A549 treated with CORT108297 at 1 μM for 4 hours (cell line): ENCODE measurements around the gene IFNA16. TPM values are rescaled to one million over a fixed set of nuclear protein-coding genes. Genes with fewer than 3 reads are reported as not detected.

ENCODE experiments used
- total RNA-seq: library from RNA; stranded (reverse); fragments of 200-300 nt; extraction: Qiagen RNA extraction; gene quantifications from 5 replicates; pipeline ENCODE4 v1.2.3, GENCODE V29; 2022

IFNA16 gene
- total RNA-seq, result not detected in 5 replicates

DNA sequence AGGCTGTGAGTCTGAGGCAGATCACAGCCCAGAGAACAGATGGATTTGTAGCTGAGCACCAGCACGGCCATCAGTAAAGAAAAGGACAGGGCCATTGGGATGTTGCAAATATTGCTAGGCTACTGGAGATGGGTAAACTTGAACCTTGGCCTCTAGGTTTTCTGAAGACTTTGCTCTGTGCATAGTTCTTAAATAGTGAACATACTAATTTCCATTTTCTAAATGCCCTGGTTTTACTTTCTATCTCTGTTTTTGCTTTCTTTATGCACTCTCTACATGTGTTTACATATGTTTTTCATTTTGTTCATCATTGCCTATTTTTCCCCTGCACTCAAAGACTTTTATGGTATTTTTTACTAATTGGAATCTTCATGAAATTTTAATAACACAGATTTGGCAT lies at the start of gene IFNA16:
IFNA16 (minus strand) TSS at position 101 of the 400 bp plus-strand sequence; CDS start at position 95, 6 bp downstream.

DNA sequence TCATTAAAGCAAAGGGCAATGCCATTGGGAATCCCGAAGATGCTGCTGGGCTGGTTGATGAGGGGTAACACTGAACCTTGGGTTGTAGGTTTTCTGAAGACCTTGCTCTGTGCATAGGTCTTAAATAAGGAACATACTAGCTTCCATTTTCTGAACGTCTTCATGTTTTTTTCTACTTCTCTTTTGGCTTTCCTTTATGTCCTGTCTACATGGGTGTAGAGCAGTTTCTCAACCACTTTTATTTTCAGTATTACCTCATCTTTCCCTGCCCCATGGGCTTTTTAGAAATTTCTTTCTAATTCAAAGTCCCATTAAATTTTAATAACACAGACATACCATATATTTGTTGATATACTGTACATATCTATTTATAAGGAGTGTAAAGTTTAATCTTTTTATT lies 22.8 kb upstream of the IFNA16 start, which contains the start of gene IFNA14:
IFNA14 (minus strand) TSS at position 95 of the 400 bp plus-strand sequence; CDS start at position 25, 70 bp downstream.

DNA sequence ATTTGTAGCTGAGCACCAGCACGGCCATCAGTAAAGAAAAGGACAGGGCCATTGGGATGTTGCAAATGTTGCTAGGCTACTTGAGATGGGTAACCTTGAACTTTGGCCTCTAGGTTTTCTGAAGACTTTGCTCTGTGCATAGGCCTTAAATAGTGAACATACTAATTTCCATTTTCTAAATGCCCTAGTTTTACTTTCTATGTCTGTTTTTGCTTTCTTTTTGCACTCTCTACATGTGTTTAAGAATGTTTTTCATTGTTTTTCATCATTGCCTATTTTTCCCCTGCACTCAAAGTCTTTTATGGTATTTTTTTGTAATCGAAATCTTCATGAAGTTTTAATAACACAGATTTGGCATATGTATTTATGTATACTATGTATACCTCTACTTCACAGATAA lies 11.0 kb upstream of the IFNA16 start, which contains the start of gene IFNA17:
IFNA17 (minus strand) TSS at position 101 of the 400 bp plus-strand sequence; CDS start at position 52, 49 bp downstream.

DNA sequence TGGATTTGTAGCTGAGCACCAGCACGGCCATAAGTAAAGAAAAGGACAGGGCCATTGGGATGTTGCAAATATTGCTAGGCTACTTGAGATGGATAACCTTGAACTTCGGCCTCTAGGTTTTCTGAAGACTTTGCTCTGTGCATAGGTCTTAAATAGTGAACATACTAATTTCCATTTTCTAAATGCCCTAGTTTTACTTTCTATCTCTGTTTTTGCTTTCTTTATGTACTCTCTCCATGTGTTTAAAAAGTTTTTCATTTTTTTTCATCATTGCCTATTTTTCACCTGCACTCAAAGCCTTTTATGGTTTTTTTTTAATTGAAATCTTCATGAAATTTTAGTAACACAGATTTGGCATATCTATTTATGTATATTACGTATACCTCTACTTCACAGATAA lies 10.1 kb downstream of the IFNA16 start, which contains the start of gene IFNA10:
IFNA10 (minus strand) TSS at position 101 of the 400 bp plus-strand sequence; CDS start at position 55, 46 bp downstream.

DNA sequence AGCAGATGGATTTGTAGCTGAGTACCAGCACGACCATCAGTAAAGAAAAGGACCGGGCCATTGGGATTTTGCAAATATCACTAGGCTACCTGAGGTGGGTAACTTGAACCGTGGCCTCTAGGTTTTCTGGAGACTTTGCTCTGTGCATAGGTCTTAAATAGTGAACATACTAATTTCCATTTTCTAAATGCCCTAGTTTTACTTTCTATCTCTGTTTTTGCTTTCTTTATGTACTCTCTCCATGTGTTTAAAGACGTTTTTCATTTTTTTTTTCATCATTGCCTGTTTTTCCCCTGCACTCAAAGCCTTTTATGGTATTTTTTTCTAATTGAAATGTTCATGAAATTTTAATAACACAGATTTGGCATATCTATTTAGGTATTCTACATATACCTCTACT lies 15.0 kb downstream of the IFNA16 start, which contains the start of gene IFNA7:
IFNA7 (minus strand) TSS at position 101 of the 400 bp plus-strand sequence; CDS start at position 61, 40 bp downstream.

DNA sequence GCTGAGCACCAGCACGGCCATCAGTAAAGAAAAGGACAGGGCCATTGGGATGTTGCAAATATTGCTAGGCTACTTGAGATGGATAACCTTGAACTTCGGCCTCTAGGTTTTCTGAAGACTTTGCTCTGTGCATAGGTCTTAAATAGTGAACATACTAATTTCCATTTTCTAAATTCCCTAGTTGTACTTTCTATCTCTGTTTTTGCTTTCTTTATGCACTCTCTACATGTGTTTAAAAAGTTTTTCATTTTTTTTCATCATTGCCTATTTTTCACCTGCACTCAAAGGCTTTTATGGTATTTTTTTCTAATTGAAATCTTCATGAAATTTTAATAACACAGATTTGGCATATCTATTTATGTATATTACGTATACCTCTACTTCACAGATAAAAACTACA lies 29.6 kb downstream of the IFNA16 start, which contains the start of gene IFNA4:
IFNA4 (minus strand) TSS at position 101 of the 400 bp plus-strand sequence; CDS start at position 45, 56 bp downstream.

DNA sequence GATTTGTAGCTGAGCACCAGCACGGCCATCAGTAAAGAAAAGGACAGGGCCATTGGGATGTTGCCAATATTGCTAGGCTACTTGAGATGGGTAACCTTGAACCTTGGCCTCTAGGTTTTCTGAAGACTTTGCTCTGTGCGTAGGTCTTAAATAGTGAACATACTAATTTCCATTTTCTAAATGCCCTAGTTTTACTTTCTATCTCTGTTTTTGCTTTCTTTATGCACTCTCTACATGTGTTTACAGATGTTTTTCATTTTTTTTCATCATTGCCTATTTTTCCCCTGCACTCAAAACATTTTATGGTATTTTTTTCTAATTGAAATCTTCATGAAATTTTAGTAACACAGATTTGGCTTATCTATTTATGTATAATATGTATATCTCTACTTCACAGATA lies 50.6 kb downstream of the IFNA16 start, which contains the start of gene IFNA21:
IFNA21 (minus strand) TSS at position 101 of the 400 bp plus-strand sequence; CDS start at position 53, 48 bp downstream.

Other genes starting within 250 kb of the IFNA16 start
- 0.99 to 1.2 TPM (median 1.1 TPM) in 5 replicates for gene HACD4, start 185.7 kb downstream of the IFNA16 start, total RNA-seq
- 0.15 TPM in 1 of 5 replicates, not detected in the others for gene IFNB1, start 139.4 kb downstream of the IFNA16 start, total RNA-seq
- not detected in 5 replicates for gene IFNW1, start 75.5 kb downstream of the IFNA16 start, total RNA-seq
- not detected in 5 replicates for gene IFNA21, start 50.7 kb downstream of the IFNA16 start, total RNA-seq
- not detected in 5 replicates for gene IFNA4, start 29.7 kb downstream of the IFNA16 start, total RNA-seq
- not detected in 5 replicates for gene IFNA7, start 15.1 kb downstream of the IFNA16 start, total RNA-seq
- gene IFNA10, start 10.2 kb downstream of the IFNA16 start, total RNA-seq, result not detected in 5 replicates
- gene IFNA17, start 10.9 kb upstream of the IFNA16 start, total RNA-seq, result not detected in 5 replicates
- gene IFNA14, start 22.7 kb upstream of the IFNA16 start, total RNA-seq, result not detected in 5 replicates
- gene IFNA5, start 88.0 kb upstream of the IFNA16 start, total RNA-seq, result not detected in 5 replicates
- gene KLHL9, start 118.1 kb upstream of the IFNA16 start, total RNA-seq, result 14.5 to 19.6 TPM (median 17.5 TPM) in 5 replicates
- gene IFNA6, start 133.6 kb upstream of the IFNA16 start, total RNA-seq, result not detected in 5 replicates
- not detected in 5 replicates for gene IFNA13, start 150.7 kb upstream of the IFNA16 start, total RNA-seq
- gene IFNA2, start 168.1 kb upstream of the IFNA16 start, total RNA-seq, result not detected in 5 replicates
- not detected in 5 replicates for gene IFNA8, start 191.8 kb upstream of the IFNA16 start, total RNA-seq
- not detected in 5 replicates for gene IFNA1, start 223.1 kb upstream of the IFNA16 start, total RNA-seq